SK-N-MC (cell line): ENCODE measurements around the gene PANK2.

Experiments used
- EZH2 ChIP-seq: fragments of 200-600 bp; sonication (generic); IDR thresholded peaks from one replicate; pipeline ENCODE4 v1.6.1; 2017; ENCODE audit warnings: antibody characterized with exemption
- POLR2AphosphoS5 ChIP-seq: IDR thresholded peaks from 2 replicates; pipeline ENCODE4 v1.6.1; 2012; ENCODE audit warnings: mild to moderate bottlenecking, low read depth, low read length, borderline replicate concordance

GRCh38 chr20:3922983-3923339, 33.8 kb downstream of the PANK2 start:
- TF ChIP-seq EZH2 (no peak), POLR2AphosphoS5 (no peak)
